Tibial artery (tissue), 4 donors: ENCODE results near the gene GAREM2.

Experiments used
- DNase-seq, 2 donors: peaks; one replicate each; pipeline ENCODE4 v3.0.0-alpha.2; 2019
- H3K27ac ChIP-seq, 2 donors: fragments of 200-600 bp; sonication (generic) in 1 of 2; 1 replicate in 1 of 2; 2 replicates in 1 of 2; pipeline ENCODE4 v1.5.1; 2018 to 2019; ENCODE audit warnings: mild to moderate bottlenecking in 1 of 2
- H3K27me3 ChIP-seq, 2 donors: fragments of 200-600 bp; sonication (generic) in 1 of 2; one replicate each; pipeline versions ENCODE4 v1.5.1 to v1.6.0; 2016 to 2019
- H3K36me3 ChIP-seq, 3 donors: fragments of 200-600 bp; sonication (generic) in 2 of 3; one replicate each; pipeline ENCODE4 v1.5.1; 2016 to 2019; ENCODE audit warnings: mild to moderate bottlenecking in 2 of 3
- H3K4me1 ChIP-seq, 4 donors: fragments of 200-600 bp; sonication (generic) in 2 of 4; 1 replicate in 3 of 4; 2 replicates in 1 of 4; pipeline ENCODE4 v1.5.1; 2016 to 2019
- H3K4me3 ChIP-seq, 2 donors: fragments of 200-600 bp; sonication (generic) in 1 of 2; 1 replicate in 1 of 2; 2 replicates in 1 of 2; pipeline ENCODE4 v1.5.1; 2018 to 2019; ENCODE audit warnings: mild to moderate bottlenecking in 2 of 2
- H3K9me3 ChIP-seq, 3 donors: fragments of 200-600 bp; sonication (generic) in 1 of 3; one replicate each; pipeline ENCODE4 v1.5.1; 2016 to 2019
- intact Hi-C: fragments of 100-400 bp; cut with DNase I; formaldehyde crosslinking; loops from one replicate; pipeline ENCODE4 v1.15.0; 2023; ENCODE audit warnings: low total_unique reads
- TF ChIP-seq, protein P1 (sequence below), 2 experiments: fragments of 200-600 bp in 1 of 2; fragments of 450-650 bp in 1 of 2; IDR thresholded peaks; one replicate each; pipeline ENCODE4 v1.5.1; 2017 to 2019; ENCODE audit warnings: antibody characterized with exemption in 2 of 2, mild to moderate bottlenecking in 1 of 2, moderate library complexity in 1 of 2

The GAREM2 gene

GRCh38 chr2:26136451-26136850 is 36.4 kb upstream of the GAREM2 start:
- no peak for DNase-seq
- TF ChIP-seq, protein P1, sequence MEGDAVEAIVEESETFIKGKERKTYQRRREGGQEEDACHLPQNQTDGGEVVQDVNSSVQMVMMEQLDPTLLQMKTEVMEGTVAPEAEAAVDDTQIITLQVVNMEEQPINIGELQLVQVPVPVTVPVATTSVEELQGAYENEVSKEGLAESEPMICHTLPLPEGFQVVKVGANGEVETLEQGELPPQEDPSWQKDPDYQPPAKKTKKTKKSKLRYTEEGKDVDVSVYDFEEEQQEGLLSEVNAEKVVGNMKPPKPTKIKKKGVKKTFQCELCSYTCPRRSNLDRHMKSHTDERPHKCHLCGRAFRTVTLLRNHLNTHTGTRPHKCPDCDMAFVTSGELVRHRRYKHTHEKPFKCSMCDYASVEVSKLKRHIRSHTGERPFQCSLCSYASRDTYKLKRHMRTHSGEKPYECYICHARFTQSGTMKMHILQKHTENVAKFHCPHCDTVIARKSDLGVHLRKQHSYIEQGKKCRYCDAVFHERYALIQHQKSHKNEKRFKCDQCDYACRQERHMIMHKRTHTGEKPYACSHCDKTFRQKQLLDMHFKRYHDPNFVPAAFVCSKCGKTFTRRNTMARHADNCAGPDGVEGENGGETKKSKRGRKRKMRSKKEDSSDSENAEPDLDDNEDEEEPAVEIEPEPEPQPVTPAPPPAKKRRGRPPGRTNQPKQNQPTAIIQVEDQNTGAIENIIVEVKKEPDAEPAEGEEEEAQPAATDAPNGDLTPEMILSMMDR (IDR thresholded peaks at IDR 0.05) = no peak

DNA sequence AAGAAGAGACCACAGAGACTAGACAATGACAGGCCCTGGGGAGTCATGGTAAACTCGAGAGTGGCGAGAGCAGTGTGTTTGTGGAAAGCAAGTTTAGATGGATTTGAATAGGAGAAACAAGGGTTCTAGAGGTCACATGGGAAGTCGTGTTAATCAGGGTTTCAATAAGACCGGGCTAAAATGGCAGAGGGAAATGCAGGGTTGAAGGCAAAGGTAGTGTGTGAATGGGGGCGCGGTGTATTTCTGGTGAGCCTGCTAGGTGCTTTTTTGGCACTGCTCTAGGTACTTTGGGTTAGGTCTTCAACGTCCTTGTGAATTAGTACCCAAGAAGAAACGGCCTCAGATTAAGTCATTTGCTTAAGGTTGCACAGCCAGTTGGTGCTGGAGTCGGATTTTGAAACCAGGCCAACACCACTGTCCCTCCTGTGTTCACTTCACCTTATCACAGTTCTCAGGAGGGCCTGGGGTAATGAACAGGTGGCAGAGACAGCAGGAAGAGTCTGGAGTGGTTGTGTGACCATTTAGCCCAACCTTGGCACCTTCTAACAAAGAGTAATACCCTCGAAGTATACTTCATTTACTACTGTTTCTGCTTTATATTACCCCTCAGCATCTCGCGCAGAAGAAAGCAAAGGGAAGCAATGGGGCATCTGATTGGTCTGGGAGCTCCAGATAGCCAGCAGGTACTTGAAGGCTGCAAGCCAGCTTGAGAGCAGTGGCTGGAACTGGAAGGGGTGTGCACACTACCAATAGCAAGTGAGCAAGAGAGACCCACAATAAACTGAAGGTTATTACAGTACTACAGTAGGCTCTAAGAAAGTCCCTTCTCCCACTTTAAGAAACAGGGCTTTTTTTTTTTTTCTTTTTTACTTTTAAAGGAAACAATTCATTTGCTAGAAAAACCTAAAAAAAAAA is 33.4 kb upstream of the GAREM2 start:
- no peak overlapping the region for H3K27ac ChIP-seq
- H3K4me1 ChIP-seq = no peaks in the 10 kb centered on the region
- no peak for DNase-seq
- TF ChIP-seq, protein P1 (IDR thresholded peaks at IDR 0.05) = no peak
- no peaks in the 10 kb centered on the region for H3K9me3 ChIP-seq
- H3K36me3 ChIP-seq = peaks cover 4 to 12% (median 9%) of the 10 kb centered on the region in 3 donors
- no peak overlapping the region for H3K4me3 ChIP-seq
- intact Hi-C loops = loop anchor here (10.0 kb wide), 1 partner anchor 155 kb away; the partner anchor contains the start of gene KIF3C
- no peaks in the 10 kb centered on the region for H3K27me3 ChIP-seq

More at GRCh38 chr2:26136451-26136850, 36.4 kb upstream of the GAREM2 start:
- no peak overlapping the region for H3K27ac ChIP-seq
- H3K9me3 ChIP-seq = no peaks in the 10 kb centered on the region
- H3K4me1 ChIP-seq = no peaks in the 10 kb centered on the region
- intact Hi-C loops = no loop called here
- peaks cover 4 to 14% (median 11%) of the 10 kb centered on the region in 3 donors for H3K36me3 ChIP-seq
- H3K27me3 ChIP-seq = no peaks in the 10 kb centered on the region
- H3K4me3 ChIP-seq = no peak overlapping the region

GRCh38 chr2:26141145-26141769 is 31.6 kb upstream of the GAREM2 start:
- H3K9me3 ChIP-seq = no peaks in the 10 kb centered on the region
- TF ChIP-seq, protein P1 (IDR thresholded peaks at IDR 0.05) = no peak
- H3K4me3 ChIP-seq = no peak overlapping the region
- no peaks in the 10 kb centered on the region for H3K27me3 ChIP-seq
- intact Hi-C loops = loop anchor here (10.0 kb wide), 1 partner anchor 156 kb away; the partner anchor contains the start of gene KIF3C
- H3K4me1 ChIP-seq = no peaks in the 10 kb centered on the region
- no peak overlapping the region for H3K27ac ChIP-seq
- no peaks in the 10 kb centered on the region for H3K36me3 ChIP-seq
- no peak for DNase-seq

DNA sequence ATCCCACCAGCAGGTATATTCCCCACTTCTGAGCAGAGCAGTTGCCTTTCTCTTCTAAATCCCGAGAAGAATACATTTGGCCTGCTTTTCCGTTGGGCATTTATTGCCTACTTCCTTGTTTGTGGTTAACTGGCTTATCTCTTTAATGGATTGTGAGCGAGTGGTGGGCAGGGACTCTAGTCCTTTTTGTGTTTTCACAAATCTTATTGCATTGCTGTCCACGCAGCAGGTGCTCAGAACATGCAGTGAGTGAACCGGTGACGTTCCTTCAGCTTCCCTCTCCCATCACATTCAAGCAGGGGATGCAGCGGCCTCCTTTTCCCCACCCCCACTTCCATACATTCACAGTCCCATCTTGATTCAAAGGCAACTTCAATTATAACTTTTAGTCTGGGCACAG is 28.9 kb upstream of the GAREM2 start:
- no peaks in the 10 kb centered on the region for H3K4me1 ChIP-seq
- no peaks in the 10 kb centered on the region for H3K9me3 ChIP-seq
- no peaks in the 10 kb centered on the region for H3K27me3 ChIP-seq
- DNase-seq = no peak
- intact Hi-C loops = loop anchor here (10.0 kb wide), 1 partner anchor 159 kb away; the partner anchor contains the start of gene KIF3C
- no peaks in the 10 kb centered on the region for H3K36me3 ChIP-seq
- no peak overlapping the region for H3K27ac ChIP-seq
- no peak overlapping the region for H3K4me3 ChIP-seq
- TF ChIP-seq, protein P1 (IDR thresholded peaks at IDR 0.05) = no peak

- H3K27ac ChIP-seq = no peak overlapping the region
- no peaks in the 10 kb centered on the region for H3K9me3 ChIP-seq
- no peak overlapping the region for H3K4me3 ChIP-seq
- peaks cover 0 to 2% of the 10 kb centered on the region in 2 donors for H3K27me3 ChIP-seq
- H3K4me1 ChIP-seq = no peaks in the 10 kb centered on the region
- intact Hi-C loops = loop anchor here (5.0 to 10.0 kb wide), 2 partner anchors 160 to 193 kb away; partner anchors contain the start of gene KIF3C
- DNase-seq = peak; percentile 59 to 68
- TF ChIP-seq, protein P1 (IDR thresholded peaks at IDR 0.05) = peak; percentile 74 to 84
- H3K36me3 ChIP-seq = no peaks in the 10 kb centered on the region
Observed at GRCh38 chr2:26144953-26145680, 27.8 kb upstream of the GAREM2 start.
